ENCODE data around the gene ITPR1.

DNA sequence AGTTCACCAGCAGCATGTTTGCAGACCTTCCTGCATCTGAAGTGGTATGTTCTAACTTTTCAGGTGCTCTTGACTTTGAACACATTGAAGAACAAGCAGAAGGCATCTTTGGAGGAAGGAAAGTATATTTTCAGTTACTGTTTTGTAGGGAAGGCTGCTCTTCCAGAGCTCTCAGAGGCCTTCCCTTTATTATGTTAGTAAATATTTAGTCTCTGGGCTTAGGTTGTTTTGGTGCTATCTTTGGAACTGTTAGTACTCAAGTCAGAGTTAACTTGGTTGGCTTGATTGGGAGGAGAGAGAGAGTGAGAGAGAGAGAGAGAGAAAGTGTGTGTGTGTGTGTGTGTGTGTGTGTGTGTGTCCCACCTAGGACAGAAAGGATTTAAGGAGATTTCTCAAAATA is 188.2 kb downstream of the ITPR1 start:
- TF ChIP-seq SIN3A (IDR thresholded peaks at IDR 0.05; ENCODE audit: borderline replicate concordance, low read depth, low read length) (no peak), TEAD4 (IDR thresholded peaks at IDR 0.05; ENCODE audit: borderline replicate concordance, insufficient read depth) (no peak)

Data from SK-N-SH (cell line).